Mucosa of rectum (tissue), 2 donors: Measurements from ENCODE around the gene CETN2.
A peak's percentile ranks its signal among the peaks of the same experiment; 100 is the strongest.

Source experiments
- H3K27ac ChIP-seq, 2 donors: one replicate each; pipeline ENCODE4 v1.7.0; 2013; ENCODE audit warnings: inconsistent platforms in 2 of 2, low read depth in 2 of 2, low read length in 2 of 2
- H3K27me3 ChIP-seq, 2 donors: one replicate each; pipeline ENCODE4 v1.7.0; 2013; ENCODE audit warnings: low read length in 2 of 2; ENCODE audit not compliant: control insufficient read depth in 2 of 2, insufficient read depth in 2 of 2
- H3K36me3 ChIP-seq, 2 donors: one replicate each; pipeline ENCODE4 v1.7.0; 2013; ENCODE audit warnings: low read length in 2 of 2; ENCODE audit not compliant: control insufficient read depth in 2 of 2, insufficient read depth in 2 of 2
- H3K4me1 ChIP-seq, 2 donors: one replicate each; pipeline ENCODE4 v1.7.0; 2013; ENCODE audit warnings: low read length in 2 of 2, mild to moderate bottlenecking in 1 of 2; ENCODE audit not compliant: control insufficient read depth in 2 of 2, insufficient read depth in 2 of 2
- H3K4me3 ChIP-seq, 2 donors: one replicate each; pipeline ENCODE4 v1.7.0; 2013; ENCODE audit warnings: low read length in 2 of 2
- H3K9ac ChIP-seq, 2 donors: one replicate each; pipeline ENCODE4 v1.7.0; 2013; ENCODE audit warnings: low read length in 2 of 2, low read depth in 1 of 2, mild to moderate bottlenecking in 1 of 2
- H3K9me3 ChIP-seq, 2 donors: one replicate each; pipeline ENCODE4 v1.7.0; 2013; ENCODE audit warnings: low read length in 2 of 2; ENCODE audit not compliant: control insufficient read depth in 2 of 2
- donor health status: healthy.
- donor health status: Normal muscosa, but diverticular disease.

CETN2 gene

GRCh38 chrX:152833378-152833777 is 2.8 kb upstream of the CETN2 start:
- Histone ChIP-seq H3K9ac (no peak overlapping the region), H3K27ac (no peak overlapping the region), H3K27me3 (peaks cover 0 to 2% of the 10 kb centered on the region in 2 donors), H3K9me3 (no peaks in the 10 kb centered on the region), H3K4me1 (peaks cover 0 to 6% of the 10 kb centered on the region in 2 donors), H3K36me3 (peaks cover 0 to 2% of the 10 kb centered on the region in 2 donors), H3K4me3 (no peak overlapping the region)

DNA sequence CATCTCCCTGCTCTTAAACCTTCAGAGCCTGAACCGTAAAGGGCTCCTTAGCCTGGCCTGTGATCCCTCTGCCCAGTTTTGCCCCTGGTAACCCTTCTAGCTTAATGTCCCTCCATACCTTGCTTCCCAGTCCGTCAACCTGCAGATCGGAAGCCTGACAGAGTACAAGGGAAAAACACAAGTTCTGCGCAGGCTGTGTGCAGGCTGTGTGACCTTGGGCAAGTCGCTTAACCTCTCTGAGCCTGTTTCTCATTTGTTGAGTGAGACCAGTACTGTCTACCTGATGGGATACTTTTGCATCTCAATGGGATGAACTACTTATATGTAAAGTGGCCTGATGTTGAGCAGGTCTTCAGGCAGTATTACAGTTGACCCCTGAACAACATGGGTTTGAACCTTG is 2.0 kb upstream of the CETN2 start:
- H3K4me1 ChIP-seq, result peaks cover 0 to 6% of the 10 kb centered on the region in 2 donors
- H3K9me3 ChIP-seq, result no peaks in the 10 kb centered on the region
- peaks cover 0 to 2% of the 10 kb centered on the region in 2 donors for H3K27me3 ChIP-seq
- no peak overlapping the region for H3K4me3 ChIP-seq
- no peak overlapping the region for H3K27ac ChIP-seq
- H3K9ac ChIP-seq, result no peak overlapping the region
- peaks cover 0 to 2% of the 10 kb centered on the region in 2 donors for H3K36me3 ChIP-seq

DNA sequence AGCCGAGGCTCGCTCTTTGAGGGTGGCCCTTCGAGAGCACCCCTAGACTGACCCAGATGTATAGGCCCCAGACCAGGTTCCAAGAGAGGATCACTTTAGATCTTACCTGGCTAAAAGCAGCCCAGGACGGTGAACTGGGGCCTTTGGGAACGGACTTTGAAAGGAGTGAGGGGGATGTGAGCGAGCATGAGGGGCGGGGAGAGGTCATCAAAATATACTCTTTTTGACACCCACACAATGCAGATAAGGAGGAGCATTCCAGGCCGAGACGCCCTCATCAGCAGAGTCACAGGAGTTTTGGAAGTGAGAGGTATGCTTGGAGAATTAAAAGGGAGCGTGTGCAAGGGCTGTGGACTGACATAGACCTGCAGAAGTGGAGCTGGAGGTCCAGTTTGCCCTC is 834 bp upstream of the CETN2 start:
- Histone ChIP-seq H3K4me3 (peak overlapping the region; percentile 85), H3K9me3 (no peaks in the 10 kb centered on the region), H3K27me3 (peaks cover 0 to 2% of the 10 kb centered on the region in 2 donors), H3K36me3 (peaks cover 0 to 2% of the 10 kb centered on the region in 2 donors), H3K4me1 (peaks cover 0 to 6% of the 10 kb centered on the region in 2 donors), H3K27ac (peak overlapping the region; percentile 17 to 21), H3K9ac (peak overlapping the region; percentile 78 to 83)

- Histone ChIP-seq H3K36me3 (no peaks in the 10 kb centered on the region), H3K9me3 (no peaks in the 10 kb centered on the region), H3K4me3 (no peak overlapping the region), H3K27ac (no peak overlapping the region), H3K27me3 (peaks cover 5 to 13% of the 10 kb centered on the region in 2 donors), H3K9ac (no peak overlapping the region), H3K4me1 (no peaks in the 10 kb centered on the region)
Measured at GRCh38 chrX:152824841-152825374, 5.6 kb downstream of the CETN2 start.

DNA sequence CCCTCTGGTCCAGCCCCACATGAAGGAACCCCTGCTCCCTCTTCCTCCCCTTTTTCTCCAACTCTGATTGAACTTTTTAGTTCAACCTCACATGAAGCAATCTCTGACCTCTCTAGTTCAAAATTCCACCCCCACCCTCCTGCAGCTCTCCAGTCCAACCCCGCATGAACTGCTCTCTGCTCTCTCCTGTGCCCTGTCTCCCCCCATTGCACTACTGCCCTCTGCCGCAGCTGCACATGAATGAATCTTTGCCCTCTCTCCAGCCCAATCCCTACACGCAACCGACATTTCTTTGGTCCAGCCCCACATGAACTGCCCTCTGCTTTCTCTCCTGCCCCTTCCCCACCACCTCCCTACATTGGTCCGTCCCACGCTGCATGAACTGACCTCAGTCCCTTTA is 6.9 kb downstream of the CETN2 start:
- no peaks in the 10 kb centered on the region for H3K36me3 ChIP-seq
- no peak overlapping the region for H3K27ac ChIP-seq
- no peaks in the 10 kb centered on the region for H3K4me1 ChIP-seq
- H3K9me3 ChIP-seq, result no peaks in the 10 kb centered on the region
- no peak overlapping the region for H3K4me3 ChIP-seq
- H3K9ac ChIP-seq, result no peak overlapping the region
- H3K27me3 ChIP-seq, result peaks cover 5 to 13% of the 10 kb centered on the region in 2 donors

GRCh38 chrX:152822383-152823086 is 8.0 kb downstream of the CETN2 start:
- Histone ChIP-seq H3K36me3 (no peaks in the 10 kb centered on the region), H3K9ac (no peak overlapping the region), H3K27me3 (peaks cover 5 to 13% of the 10 kb centered on the region in 2 donors), H3K27ac (no peak overlapping the region), H3K4me1 (no peaks in the 10 kb centered on the region), H3K9me3 (no peaks in the 10 kb centered on the region), H3K4me3 (no peak overlapping the region)

DNA sequence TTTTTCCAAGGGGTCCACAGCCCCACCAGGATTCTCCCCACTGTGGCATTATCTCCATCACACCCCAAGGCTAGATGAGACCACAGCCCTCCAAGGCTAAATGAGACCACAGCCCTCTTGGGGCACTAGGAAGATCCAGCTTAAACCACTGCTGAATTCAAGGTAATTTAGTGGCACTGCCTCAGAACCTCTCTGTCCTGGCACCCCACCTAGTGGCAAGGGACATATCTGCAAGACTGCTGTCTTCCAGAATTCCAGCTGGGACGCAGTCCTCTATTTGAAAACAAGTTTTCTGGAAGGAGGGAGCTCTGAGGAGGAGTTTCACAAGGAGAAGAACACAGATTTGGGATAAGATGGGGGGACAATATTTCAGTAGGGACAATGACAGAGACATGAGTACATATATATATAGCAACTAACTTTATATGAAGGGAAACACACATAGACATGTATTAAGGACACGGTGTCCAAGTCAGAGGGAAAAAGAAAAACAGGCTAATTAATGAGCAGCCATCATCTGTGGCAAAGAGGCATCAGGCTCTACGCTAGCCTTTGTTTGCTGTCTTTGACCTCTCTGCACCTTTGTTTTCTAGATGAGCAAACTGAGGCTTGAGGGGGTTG is 9.3 kb downstream of the CETN2 start:
- Histone ChIP-seq H3K4me3 (no peak overlapping the region), H3K27me3 (peaks cover 5 to 13% of the 10 kb centered on the region in 2 donors), H3K9ac (no peak overlapping the region), H3K36me3 (no peaks in the 10 kb centered on the region), H3K4me1 (no peaks in the 10 kb centered on the region), H3K9me3 (no peaks in the 10 kb centered on the region), H3K27ac (no peak overlapping the region)

- H3K9me3 ChIP-seq, result no peaks in the 10 kb centered on the region
- no peak overlapping the region for H3K27ac ChIP-seq
- H3K4me1 ChIP-seq, result no peaks in the 10 kb centered on the region
- H3K4me3 ChIP-seq, result no peak overlapping the region
- H3K9ac ChIP-seq, result no peak overlapping the region
- peaks cover 8 to 12% of the 10 kb centered on the region in 2 donors for H3K27me3 ChIP-seq
- no peaks in the 10 kb centered on the region for H3K36me3 ChIP-seq
Measured at GRCh38 chrX:152819732-152820131, 10.8 kb downstream of the CETN2 start.

GRCh38 chrX:152819266-152819665 is 11.3 kb downstream of the CETN2 start:
- peaks cover 7 to 8% of the 10 kb centered on the region in 2 donors for H3K27me3 ChIP-seq
- no peaks in the 10 kb centered on the region for H3K4me1 ChIP-seq
- no peaks in the 10 kb centered on the region for H3K9me3 ChIP-seq
- H3K9ac ChIP-seq, result no peak overlapping the region
- no peaks in the 10 kb centered on the region for H3K36me3 ChIP-seq
- H3K27ac ChIP-seq, result no peak overlapping the region
- no peak overlapping the region for H3K4me3 ChIP-seq

DNA sequence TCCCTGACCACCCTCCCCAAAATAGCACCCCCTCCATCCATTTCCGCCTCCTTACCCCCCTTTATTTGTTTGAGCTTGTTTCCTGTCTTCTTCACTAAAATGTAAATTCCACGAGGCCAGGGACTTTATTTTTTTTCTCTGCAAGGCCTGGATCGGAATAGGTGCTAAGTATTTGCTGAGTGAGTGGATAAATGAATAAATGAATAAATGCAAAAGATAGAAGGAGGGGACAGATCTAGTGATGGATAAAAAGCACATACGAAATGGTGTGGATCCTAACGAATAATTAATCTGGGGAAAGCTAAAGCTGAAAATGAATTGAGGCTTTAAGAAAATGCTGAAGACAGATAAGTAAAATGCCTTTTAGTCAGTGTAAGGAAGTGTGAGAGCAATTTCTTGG is 12.2 kb downstream of the CETN2 start:
- H3K27me3 ChIP-seq, result peaks cover 0 to 6% of the 10 kb centered on the region in 2 donors
- H3K4me1 ChIP-seq, result no peaks in the 10 kb centered on the region
- H3K9ac ChIP-seq, result no peak overlapping the region
- H3K9me3 ChIP-seq, result no peaks in the 10 kb centered on the region
- no peak overlapping the region for H3K27ac ChIP-seq
- no peak overlapping the region for H3K4me3 ChIP-seq
- H3K36me3 ChIP-seq, result no peaks in the 10 kb centered on the region
